Tibial nerve (tissue), 4 donors: ENCODE measurements around the gene SIPA1. TPM values are rescaled to one million over a fixed set of nuclear protein-coding genes. Genes with fewer than 3 reads are reported as not detected.
"Not testable (repeated sequence)": the region's sequence is repeated elsewhere in the genome, so short reads cannot be mapped to it uniquely, and the experiment has no call there.

Source experiments
- DNase-seq, 2 donors: peaks; one replicate each; pipeline ENCODE4 v3.0.0-alpha.2; 2019; ENCODE audit warnings: low spot score in 2 of 2
- H3K27ac ChIP-seq, 4 donors: fragments of 200-600 bp; sonication (generic) in 3 of 4; one replicate each; pipeline ENCODE4 v1.5.1; 2017 to 2019; ENCODE audit warnings: mild to moderate bottlenecking in 1 of 4
- H3K27me3 ChIP-seq, 2 donors: fragments of 200-600 bp; sonication (generic) in 1 of 2; one replicate each; pipeline versions ENCODE4 v1.5.1 to v1.6.0; 2017 to 2019
- H3K36me3 ChIP-seq, 3 donors: fragments of 200-600 bp; sonication (generic); one replicate each; pipeline ENCODE4 v1.5.1; 2018 to 2019
- H3K4me1 ChIP-seq, 4 donors: fragments of 200-600 bp; sonication (generic) in 3 of 4; one replicate each; pipeline ENCODE4 v1.5.1; 2017 to 2019
- H3K4me3 ChIP-seq, 4 donors: fragments of 200-600 bp; sonication (generic) in 3 of 4; one replicate each; pipeline ENCODE4 v1.5.1; 2017 to 2019; ENCODE audit warnings: mild to moderate bottlenecking in 1 of 4, moderate library complexity in 1 of 4
- H3K9me3 ChIP-seq, 4 donors: fragments of 200-600 bp; sonication (generic) in 3 of 4; one replicate each; pipeline ENCODE4 v1.5.1; 2017 to 2019
- EP300 ChIP-seq, 2 donors: sonication (generic); formaldehyde crosslinking; IDR thresholded peaks; one replicate each; pipeline ENCODE4 v1.6.1; 2017; ENCODE audit warnings: antibody characterized with exemption in 2 of 2, mild to moderate bottlenecking in 1 of 2
- POLR2A ChIP-seq, 2 donors: fragments of 450-650 bp; IDR thresholded peaks; one replicate each; pipeline ENCODE4 v1.6.1; 2017; ENCODE audit warnings: antibody characterized with exemption in 2 of 2, mild to moderate bottlenecking in 2 of 2, moderate library complexity in 2 of 2
- WGBS, 2 donors: methylation state at CpG; one replicate each; pipeline ENCODE4 v1.1.5; 2018; 5-methylcytosine and 5-hydroxymethylcytosine counted together
- total RNA-seq, 4 donors: library from RNA; depleted of rRNA; stranded (reverse); fragments of >200 nt; gene quantifications; one replicate each; pipeline ENCODE4 v1.1.0, GENCODE V29; 2016
- TF ChIP-seq, protein P1 (sequence below), 5 experiments: fragments of 200-600 bp in 3 of 5; fragments of 450-650 bp in 2 of 5; sonication (generic) in 3 of 5; IDR thresholded peaks; one replicate each; pipeline ENCODE4 v1.5.1; 2016 to 2019; ENCODE audit warnings: antibody characterized with exemption in 5 of 5, mild to moderate bottlenecking in 3 of 5, moderate library complexity in 2 of 5

The SIPA1 gene
- total RNA-seq, 4 donors from 2014 or later, result 50.2 to 103 (median 65.0) TPM

DNA sequence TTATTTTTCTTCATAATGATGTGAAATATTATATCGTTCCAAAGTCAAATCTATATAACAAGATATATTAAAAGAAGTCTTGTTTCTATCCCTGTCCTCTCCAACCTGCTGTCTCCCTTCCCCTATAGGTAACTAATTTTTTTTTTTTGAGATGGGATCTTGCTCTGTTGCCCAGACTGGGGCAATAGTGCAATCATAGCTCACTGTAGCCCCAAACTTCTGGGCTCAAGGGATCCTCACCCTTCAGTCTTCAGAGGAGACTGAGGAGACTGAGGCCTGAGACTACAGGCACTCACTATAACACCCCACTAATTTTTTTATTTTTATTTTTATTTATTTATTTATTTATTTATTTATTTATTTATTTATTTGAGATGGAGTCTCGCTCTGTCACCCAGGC is 35.1 kb downstream of the SIPA1 start:
- Histone ChIP-seq H3K4me3 (no peak overlapping the region), H3K36me3 (no peaks in the 10 kb centered on the region), H3K4me1 (no peaks in the 10 kb centered on the region), H3K9me3 (no peaks in the 10 kb centered on the region), H3K27ac (no peak overlapping the region), H3K27me3 (no peaks in the 10 kb centered on the region)
- no peak for TF ChIP-seq POLR2A (IDR thresholded peaks at IDR 0.05)
- no peak for TF ChIP-seq EP300 (IDR thresholded peaks at IDR 0.05)
- TF ChIP-seq, protein P1, sequence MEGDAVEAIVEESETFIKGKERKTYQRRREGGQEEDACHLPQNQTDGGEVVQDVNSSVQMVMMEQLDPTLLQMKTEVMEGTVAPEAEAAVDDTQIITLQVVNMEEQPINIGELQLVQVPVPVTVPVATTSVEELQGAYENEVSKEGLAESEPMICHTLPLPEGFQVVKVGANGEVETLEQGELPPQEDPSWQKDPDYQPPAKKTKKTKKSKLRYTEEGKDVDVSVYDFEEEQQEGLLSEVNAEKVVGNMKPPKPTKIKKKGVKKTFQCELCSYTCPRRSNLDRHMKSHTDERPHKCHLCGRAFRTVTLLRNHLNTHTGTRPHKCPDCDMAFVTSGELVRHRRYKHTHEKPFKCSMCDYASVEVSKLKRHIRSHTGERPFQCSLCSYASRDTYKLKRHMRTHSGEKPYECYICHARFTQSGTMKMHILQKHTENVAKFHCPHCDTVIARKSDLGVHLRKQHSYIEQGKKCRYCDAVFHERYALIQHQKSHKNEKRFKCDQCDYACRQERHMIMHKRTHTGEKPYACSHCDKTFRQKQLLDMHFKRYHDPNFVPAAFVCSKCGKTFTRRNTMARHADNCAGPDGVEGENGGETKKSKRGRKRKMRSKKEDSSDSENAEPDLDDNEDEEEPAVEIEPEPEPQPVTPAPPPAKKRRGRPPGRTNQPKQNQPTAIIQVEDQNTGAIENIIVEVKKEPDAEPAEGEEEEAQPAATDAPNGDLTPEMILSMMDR (IDR thresholded peaks at IDR 0.05), result no peak
- no peak for DNase-seq
- 90% methylated on average over 2 of the region's 2 CpGs for WGBS, 2 donors

DNA sequence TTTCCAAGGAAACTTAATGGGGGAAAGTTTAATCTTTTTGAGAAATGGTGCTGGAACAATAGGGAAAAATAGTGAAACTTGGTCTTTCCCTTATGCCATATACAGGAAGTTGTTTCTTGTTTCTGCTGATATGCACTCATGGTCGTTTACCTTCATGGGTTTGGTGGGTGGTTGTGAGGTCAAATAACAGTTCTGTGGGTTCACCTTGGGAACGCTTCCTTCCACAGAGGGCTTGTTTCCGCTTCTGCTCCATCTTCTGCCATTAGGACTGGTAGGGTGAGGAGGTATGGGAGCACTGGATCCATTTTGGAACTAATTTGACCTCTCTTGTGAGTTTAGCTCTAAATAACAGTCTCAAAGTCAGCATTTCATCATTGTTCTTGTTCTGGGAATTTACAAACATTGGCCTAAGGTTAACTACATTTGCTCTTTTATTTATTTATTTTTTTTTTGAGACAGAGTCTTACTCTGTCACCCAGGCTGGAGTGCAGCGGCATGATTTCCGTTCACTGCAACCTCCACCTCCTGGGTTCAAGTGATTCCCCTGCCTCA is 42.4 kb downstream of the SIPA1 start:
- no peak for DNase-seq
- Histone ChIP-seq H3K4me3 (no peak overlapping the region), H3K4me1 (no peaks in the 10 kb centered on the region), H3K27ac (no peak overlapping the region), H3K27me3 (no peaks in the 10 kb centered on the region), H3K36me3 (no peaks in the 10 kb centered on the region), H3K9me3 (no peaks in the 10 kb centered on the region)
- WGBS, 2 donors, result 75 to 78% methylated on average over 5 of the region's 5 CpGs
- TF ChIP-seq EP300 (IDR thresholded peaks at IDR 0.05) (no peak), POLR2A (IDR thresholded peaks at IDR 0.05) (no peak)
- TF ChIP-seq, protein P1 (IDR thresholded peaks at IDR 0.05), result no peak

DNA sequence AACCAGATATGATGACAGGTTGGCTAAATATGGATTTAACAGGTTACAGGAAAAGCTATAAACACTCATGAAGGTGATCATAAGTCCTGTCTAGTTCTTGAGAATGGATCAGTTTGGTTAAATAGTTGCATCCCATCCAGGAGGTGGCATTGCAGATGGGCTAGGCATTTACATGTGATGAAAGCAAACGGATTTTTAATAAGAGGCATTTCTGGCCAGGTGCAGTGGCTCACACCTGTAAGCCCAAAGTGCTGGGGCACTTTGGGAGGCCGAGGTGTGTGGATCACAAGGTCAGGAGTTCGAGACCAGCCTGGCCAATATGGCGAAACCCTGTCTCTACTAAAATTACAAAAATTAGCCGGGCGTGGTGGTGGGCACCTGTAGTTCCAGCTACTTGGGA is 45.6 kb downstream of the SIPA1 start:
- H3K4me3 ChIP-seq, H3K36me3 ChIP-seq, H3K27ac ChIP-seq, H3K27me3 ChIP-seq, H3K9me3 ChIP-seq, H3K4me1 ChIP-seq, DNase-seq: not testable (repeated sequence)
- 82 to 84% methylated on average over 6 of the region's 6 CpGs for WGBS, 2 donors

DNA sequence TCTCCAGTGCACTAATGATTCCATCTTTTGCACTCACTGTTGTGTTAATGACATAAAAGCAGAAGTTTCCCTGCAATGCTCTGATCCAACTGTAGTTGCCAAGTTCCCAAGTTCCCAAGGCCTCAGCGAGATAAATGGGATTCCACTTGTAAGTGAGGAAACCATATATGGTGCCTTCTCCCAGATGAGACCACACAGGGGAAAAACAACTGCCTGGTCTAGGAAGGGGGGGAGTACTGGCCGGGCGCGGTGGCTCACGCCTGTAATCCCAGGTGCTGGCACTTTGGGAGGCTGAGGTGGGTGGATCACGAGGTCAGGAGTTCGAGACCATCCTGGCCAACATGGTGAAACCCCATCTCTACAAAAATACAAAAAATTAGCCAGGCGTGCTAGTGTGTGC is 48.1 kb downstream of the SIPA1 start:
- no peak overlapping the region for H3K27ac ChIP-seq
- WGBS, 2 donors, result 80 to 83% methylated on average over 8 of the region's 8 CpGs
- no peak for DNase-seq

DNA sequence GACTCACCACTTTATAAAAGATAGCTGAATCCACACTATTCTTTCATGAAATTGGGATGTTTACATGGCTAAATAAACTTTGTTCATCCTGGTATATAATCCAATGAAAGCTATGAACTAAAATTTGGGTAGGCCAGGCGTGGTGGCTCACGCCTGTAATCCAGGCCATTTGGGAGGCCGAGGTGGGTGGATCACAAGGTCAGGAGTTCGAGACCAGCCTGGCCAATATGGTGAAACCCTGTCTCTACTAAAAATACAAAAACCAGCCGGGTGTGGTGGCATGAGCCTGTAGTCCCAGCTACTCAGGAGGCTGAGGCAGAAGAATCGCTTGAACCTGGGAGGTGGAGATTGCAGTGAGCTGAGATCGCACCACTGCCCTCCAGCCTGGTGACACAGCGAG is 53.9 kb downstream of the SIPA1 start:
- H3K4me3 ChIP-seq, DNase-seq, H3K9me3 ChIP-seq, H3K4me1 ChIP-seq, H3K27me3 ChIP-seq, H3K27ac ChIP-seq, H3K36me3 ChIP-seq: not testable (repeated sequence)
- 90 to 94% methylated on average over 8 of the region's 8 CpGs for WGBS, 2 donors

More for the DNA sequence above, 48.1 kb downstream of the SIPA1 start:
- no peak for TF ChIP-seq POLR2A (IDR thresholded peaks at IDR 0.05)
- TF ChIP-seq, protein P1 (IDR thresholded peaks at IDR 0.05), result no peak
- TF ChIP-seq EP300 (IDR thresholded peaks at IDR 0.05), result no peak
- H3K4me3 ChIP-seq, result no peak overlapping the region
- no peaks in the 10 kb centered on the region for H3K9me3 ChIP-seq
- no peaks in the 10 kb centered on the region for H3K4me1 ChIP-seq
- H3K27me3 ChIP-seq, result no peaks in the 10 kb centered on the region
- H3K36me3 ChIP-seq, result no peaks in the 10 kb centered on the region

DNA sequence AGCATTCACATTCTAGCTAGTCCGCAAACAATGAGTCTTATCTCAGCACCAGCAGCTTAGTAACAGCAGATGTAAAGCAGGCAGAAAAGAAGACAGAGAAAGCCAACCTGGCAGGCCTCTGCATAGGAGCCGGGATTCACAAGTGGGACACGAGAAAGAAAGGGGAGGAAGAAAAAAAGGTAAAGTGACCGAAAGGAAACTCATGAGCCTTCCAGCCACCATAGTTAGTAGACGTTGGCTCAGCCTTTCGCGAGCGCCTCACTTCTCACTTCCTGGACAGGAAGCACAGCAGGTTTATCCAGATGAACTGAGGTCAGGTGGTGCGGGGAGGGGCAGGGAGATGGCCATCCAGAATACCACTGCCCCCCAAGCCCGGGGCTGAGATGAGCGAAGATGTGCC is 54.5 kb downstream of the SIPA1 start:
- 75 to 81% methylated on average over 11 of the region's 11 CpGs for WGBS, 2 donors
- H3K27me3 ChIP-seq, result no peaks in the 10 kb centered on the region
- no peaks in the 10 kb centered on the region for H3K36me3 ChIP-seq
- H3K4me1 ChIP-seq, result peaks cover 0 to 8% (median 0%) of the 10 kb centered on the region in 4 donors
- H3K27ac ChIP-seq, result no peak overlapping the region
- TF ChIP-seq, protein P1 (IDR thresholded peaks at IDR 0.05), result no peak
- TF ChIP-seq POLR2A (IDR thresholded peaks at IDR 0.05), result no peak
- TF ChIP-seq EP300 (IDR thresholded peaks at IDR 0.05), result no peak
- DNase-seq, result no peak
- H3K9me3 ChIP-seq, result no peaks in the 10 kb centered on the region
- H3K4me3 ChIP-seq, result no peak overlapping the region
